Measurements from ENCODE around the gene SHANK2. TPM values are rescaled to one million over a fixed set of nuclear protein-coding genes. Genes with fewer than 3 reads are reported as not detected.

SHANK2 gene
- total RNA-seq, 4 donors from 2014 or later = 10.8 to 25.3 (median 15.6) TPM

DNA sequence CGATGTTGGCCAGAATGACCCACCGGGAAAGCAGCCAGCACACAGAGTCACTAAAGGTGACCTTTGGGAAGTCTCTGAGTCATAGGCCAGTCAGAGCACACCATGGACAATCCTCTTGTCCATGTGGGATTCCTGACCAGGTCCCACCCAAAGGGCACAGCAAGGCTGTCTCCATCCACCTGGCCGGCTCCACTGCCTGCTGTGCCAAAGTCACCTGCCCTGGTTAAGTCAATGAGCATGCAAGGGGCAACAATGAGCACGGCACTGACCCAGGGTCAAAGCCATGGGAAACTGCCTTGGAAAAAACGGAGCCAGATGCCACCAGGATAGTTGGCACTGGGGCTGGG lies 49.8 kb downstream of the SHANK2 start:
- TF ChIP-seq, protein P1, sequence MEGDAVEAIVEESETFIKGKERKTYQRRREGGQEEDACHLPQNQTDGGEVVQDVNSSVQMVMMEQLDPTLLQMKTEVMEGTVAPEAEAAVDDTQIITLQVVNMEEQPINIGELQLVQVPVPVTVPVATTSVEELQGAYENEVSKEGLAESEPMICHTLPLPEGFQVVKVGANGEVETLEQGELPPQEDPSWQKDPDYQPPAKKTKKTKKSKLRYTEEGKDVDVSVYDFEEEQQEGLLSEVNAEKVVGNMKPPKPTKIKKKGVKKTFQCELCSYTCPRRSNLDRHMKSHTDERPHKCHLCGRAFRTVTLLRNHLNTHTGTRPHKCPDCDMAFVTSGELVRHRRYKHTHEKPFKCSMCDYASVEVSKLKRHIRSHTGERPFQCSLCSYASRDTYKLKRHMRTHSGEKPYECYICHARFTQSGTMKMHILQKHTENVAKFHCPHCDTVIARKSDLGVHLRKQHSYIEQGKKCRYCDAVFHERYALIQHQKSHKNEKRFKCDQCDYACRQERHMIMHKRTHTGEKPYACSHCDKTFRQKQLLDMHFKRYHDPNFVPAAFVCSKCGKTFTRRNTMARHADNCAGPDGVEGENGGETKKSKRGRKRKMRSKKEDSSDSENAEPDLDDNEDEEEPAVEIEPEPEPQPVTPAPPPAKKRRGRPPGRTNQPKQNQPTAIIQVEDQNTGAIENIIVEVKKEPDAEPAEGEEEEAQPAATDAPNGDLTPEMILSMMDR (IDR thresholded peaks at IDR 0.05) = no peak
- no peak for TF ChIP-seq EP300 (IDR thresholded peaks at IDR 0.05)
- no peak for TF ChIP-seq POLR2A (IDR thresholded peaks at IDR 0.05; ENCODE audit: low read depth)
- no peak for TF ChIP-seq POLR2AphosphoS5 (IDR thresholded peaks at IDR 0.05)
- Histone ChIP-seq H3K36me3 (no peaks in the 10 kb centered on the region), H3K27me3 (peaks cover 0 to 35% (median 0%) of the 10 kb centered on the region in 4 donors), H3K4me1 (peaks cover 0 to 11% (median 10%) of the 10 kb centered on the region in 4 donors), H3K27ac (replicated peaks in 1 of 4) (no peak overlapping the region), H3K4me3 (no peak overlapping the region), H3K9me3 (no peaks in the 10 kb centered on the region)
- WGBS = 83% methylated on average over 3 of the region's 5 CpGs
- no peak for DNase-seq (ENCODE audit: extremely low spot score)
- intact Hi-C loops (cut with DNase I) = no loop called here

Other genes starting within 250 kb of the SHANK2 start
- gene DHCR7, start 195.8 kb upstream of the SHANK2 start, total RNA-seq = 1 to 10 TPM; 5.8 to 9.5 (median 9.2) TPM
- gene NADSYN1, start 200.6 kb upstream of the SHANK2 start, total RNA-seq = 10 to 100 TPM; 38.4 to 44.4 (median 42.2) TPM